Activated naive CD8-positive, alpha-beta T cell treated with anti-CD3 and anti-CD28 coated beads, Interleukin-2, amount 50 U/mL, for 16 hours (primary cell): ENCODE results near the gene ENOPH1.

Experiments
- DNase-seq: peaks from one replicate; pipeline ENCODE4 v3.0.0-alpha.2; 2020; ENCODE audit warnings: low read depth, low spot score

Gene ENOPH1

GRCh38 chr4:82508806-82509428, 78.5 kb downstream of the ENOPH1 start:
- DNase-seq: no peak

GRCh38 chr4:82510216-82510615, 79.8 kb downstream of the ENOPH1 start:
- DNase-seq: no peak
